Nephron progenitor cell (in vitro differentiated cells): ENCODE results near the gene ALPK3.

Experiments used
- DNase-seq: peaks from one replicate; pipeline ENCODE4 v3.0.0; 2021
- H3K27ac Mint-ChIP-seq: 2 replicates; pipeline ENCODE4 v1.8.0; 2021; ENCODE audit warnings: mild to moderate bottlenecking, moderate library complexity, mixed read lengths
- H3K27me3 Mint-ChIP-seq: 2 replicates; pipeline ENCODE4 v1.8.0; 2021; ENCODE audit warnings: mild to moderate bottlenecking, low read depth, mixed read lengths; ENCODE audit not compliant: poor library complexity
- H3K36me3 Mint-ChIP-seq: 2 replicates; pipeline ENCODE4 v1.8.0; 2021; ENCODE audit warnings: low read depth, mixed read lengths
- H3K4me1 Mint-ChIP-seq: 2 replicates; pipeline ENCODE4 v1.8.0; 2021; ENCODE audit warnings: mixed read lengths
- H3K4me3 Mint-ChIP-seq: 2 replicates; pipeline ENCODE4 v1.8.0; 2021; ENCODE audit warnings: mild to moderate bottlenecking, moderate library complexity, mixed read lengths
- H3K9me3 Mint-ChIP-seq: 2 replicates; pipeline ENCODE4 v1.8.0; 2021; ENCODE audit warnings: mild to moderate bottlenecking, moderate library complexity, mixed read lengths
- CTCF ChIP-seq: fragments of 200-600 bp; sonication (generic); IDR thresholded peaks from 2 replicates; pipeline ENCODE4 v1.5.0; 2021; ENCODE audit warnings: antibody characterized with exemption

Gene ALPK3

GRCh38 chr15:84811151-84811550 lies 6.0 kb upstream of the ALPK3 start:
- Mint-ChIP-seq H3K27ac (no peak overlapping the region), H3K4me1 (peaks cover 4% of the 10 kb centered on the region), H3K36me3 (peaks cover 6% of the 10 kb centered on the region), H3K9me3 (no peaks in the 10 kb centered on the region), H3K4me3 (no peak overlapping the region), H3K27me3 (peaks cover 9% of the 10 kb centered on the region)
- no peak for TF ChIP-seq CTCF
- no peak for DNase-seq

- no peak for TF ChIP-seq CTCF
- no peaks in the 10 kb centered on the region for H3K9me3 Mint-ChIP-seq
- DNase-seq, result no peak
- H3K27me3 Mint-ChIP-seq, result peaks cover 15% of the 10 kb centered on the region
- H3K4me1 Mint-ChIP-seq, result peaks cover 9% of the 10 kb centered on the region
- peaks cover 6% of the 10 kb centered on the region for H3K36me3 Mint-ChIP-seq
- H3K27ac Mint-ChIP-seq, result no peak overlapping the region
- H3K4me3 Mint-ChIP-seq, result no peak overlapping the region
Measured at GRCh38 chr15:84811828-84812227, 5.3 kb upstream of the ALPK3 start.

GRCh38 chr15:84812842-84813241 lies 4.3 kb upstream of the ALPK3 start:
- Mint-ChIP-seq H3K4me3 (no peak overlapping the region), H3K27ac (no peak overlapping the region)
- TF ChIP-seq CTCF, result no peak

DNA sequence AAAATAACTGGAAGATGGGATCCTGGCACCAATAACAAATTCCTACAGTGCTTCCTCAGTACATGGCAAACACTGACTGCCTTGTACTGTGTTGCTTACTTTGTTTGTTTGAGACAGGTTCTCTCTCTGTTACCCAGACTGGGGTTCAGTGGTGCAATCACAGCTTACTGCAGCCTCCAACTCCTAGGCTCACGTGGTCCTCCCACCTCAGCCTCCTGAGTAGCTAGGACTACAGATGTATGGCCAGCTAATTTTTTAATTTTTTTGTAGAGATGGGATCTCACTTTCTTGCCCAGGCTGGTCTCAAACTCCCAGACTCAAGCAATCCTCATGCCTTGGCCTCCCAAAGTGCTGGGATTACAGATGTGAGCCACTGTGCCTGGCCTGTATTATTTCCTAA lies 3.7 kb upstream of the ALPK3 start:
- Mint-ChIP-seq H3K4me3 (no peak overlapping the region), H3K4me1 (peaks cover 16% of the 10 kb centered on the region), H3K36me3 (no peaks in the 10 kb centered on the region), H3K27me3 (peaks cover 15% of the 10 kb centered on the region), H3K9me3 (no peaks in the 10 kb centered on the region), H3K27ac (no peak overlapping the region)
- TF ChIP-seq CTCF, result no peak
- DNase-seq, result no peak

More at GRCh38 chr15:84812842-84813241, 4.3 kb upstream of the ALPK3 start:
- H3K4me1 Mint-ChIP-seq, result peaks cover 10% of the 10 kb centered on the region
- no peaks in the 10 kb centered on the region for H3K9me3 Mint-ChIP-seq
- DNase-seq, result no peak
- H3K36me3 Mint-ChIP-seq, result no peaks in the 10 kb centered on the region
- H3K27me3 Mint-ChIP-seq, result peaks cover 15% of the 10 kb centered on the region

GRCh38 chr15:84813931-84814330 lies 3.2 kb upstream of the ALPK3 start:
- Mint-ChIP-seq H3K27me3 (peaks cover 15% of the 10 kb centered on the region), H3K4me3 (no peak overlapping the region), H3K4me1 (peaks cover 21% of the 10 kb centered on the region), H3K36me3 (no peaks in the 10 kb centered on the region), H3K27ac (no peak overlapping the region), H3K9me3 (no peaks in the 10 kb centered on the region)
- DNase-seq, result no peak
- no peak for TF ChIP-seq CTCF

DNA sequence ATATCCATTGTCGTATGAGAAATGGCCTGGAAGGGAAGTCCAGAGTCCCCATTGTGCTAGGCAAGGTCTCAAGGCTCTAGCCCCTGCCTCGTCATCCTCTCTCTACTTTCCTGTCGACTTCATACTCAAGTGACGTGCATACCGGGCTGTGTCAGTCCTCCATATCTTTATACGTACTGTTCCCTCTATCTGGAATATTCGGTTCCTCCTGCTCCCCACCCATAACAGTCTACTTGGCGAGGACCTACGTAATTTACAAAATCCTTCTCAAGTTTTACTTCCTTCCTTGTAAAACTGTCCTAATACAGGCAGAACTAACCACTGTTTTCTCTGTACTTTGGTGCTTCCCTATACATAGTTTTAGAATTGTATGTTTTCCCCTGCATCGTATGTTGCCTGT lies 2.2 kb upstream of the ALPK3 start:
- no peaks in the 10 kb centered on the region for H3K9me3 Mint-ChIP-seq
- TF ChIP-seq CTCF, result no peak
- DNase-seq, result no peak
- H3K4me3 Mint-ChIP-seq, result no peak overlapping the region
- no peaks in the 10 kb centered on the region for H3K36me3 Mint-ChIP-seq
- H3K27ac Mint-ChIP-seq, result no peak overlapping the region
- peaks cover 15% of the 10 kb centered on the region for H3K27me3 Mint-ChIP-seq
- H3K4me1 Mint-ChIP-seq, result peaks cover 31% of the 10 kb centered on the region
